ENCODE data around the gene ROCK2.
"Not testable (repeated sequence)": the region's sequence is repeated elsewhere in the genome, so short reads cannot be mapped to it uniquely, and the experiment has no call there.

ROCK2 gene

DNA sequence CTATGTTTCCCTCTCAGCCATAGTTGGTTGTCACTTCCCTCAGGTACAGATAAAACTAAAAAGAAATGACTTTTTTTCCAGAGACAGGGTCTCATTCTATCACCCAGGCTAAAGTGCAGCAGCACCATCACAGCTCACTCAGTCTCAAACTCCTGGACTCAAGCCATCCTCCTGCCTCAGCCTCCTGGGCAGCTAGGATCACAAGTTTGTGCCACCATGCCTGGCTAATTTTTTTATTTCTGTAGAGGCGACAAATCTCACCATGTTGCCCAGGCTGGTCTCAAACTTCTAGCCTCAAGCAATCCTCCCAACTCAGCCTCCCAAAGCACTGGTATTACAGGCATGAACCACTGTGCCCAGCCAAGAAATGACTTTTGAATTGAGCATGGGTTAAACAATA, 8.2 kb downstream of the ROCK2 start:
- peaks cover 61% of the 10 kb centered on the region for H3K9me3 Mint-ChIP-seq
- peaks cover 27% of the 10 kb centered on the region for H3K4me1 Mint-ChIP-seq
- H3K27me3 Mint-ChIP-seq (ENCODE audit: low read depth, poor library complexity), result no peaks in the 10 kb centered on the region
- TF ChIP-seq, protein P1, sequence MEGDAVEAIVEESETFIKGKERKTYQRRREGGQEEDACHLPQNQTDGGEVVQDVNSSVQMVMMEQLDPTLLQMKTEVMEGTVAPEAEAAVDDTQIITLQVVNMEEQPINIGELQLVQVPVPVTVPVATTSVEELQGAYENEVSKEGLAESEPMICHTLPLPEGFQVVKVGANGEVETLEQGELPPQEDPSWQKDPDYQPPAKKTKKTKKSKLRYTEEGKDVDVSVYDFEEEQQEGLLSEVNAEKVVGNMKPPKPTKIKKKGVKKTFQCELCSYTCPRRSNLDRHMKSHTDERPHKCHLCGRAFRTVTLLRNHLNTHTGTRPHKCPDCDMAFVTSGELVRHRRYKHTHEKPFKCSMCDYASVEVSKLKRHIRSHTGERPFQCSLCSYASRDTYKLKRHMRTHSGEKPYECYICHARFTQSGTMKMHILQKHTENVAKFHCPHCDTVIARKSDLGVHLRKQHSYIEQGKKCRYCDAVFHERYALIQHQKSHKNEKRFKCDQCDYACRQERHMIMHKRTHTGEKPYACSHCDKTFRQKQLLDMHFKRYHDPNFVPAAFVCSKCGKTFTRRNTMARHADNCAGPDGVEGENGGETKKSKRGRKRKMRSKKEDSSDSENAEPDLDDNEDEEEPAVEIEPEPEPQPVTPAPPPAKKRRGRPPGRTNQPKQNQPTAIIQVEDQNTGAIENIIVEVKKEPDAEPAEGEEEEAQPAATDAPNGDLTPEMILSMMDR (IDR thresholded peaks at IDR 0.05), result no peak
- DNase-seq, result no peak
- H3K27ac Mint-ChIP-seq, result no peak overlapping the region
- H3K4me3 Mint-ChIP-seq, result no peak overlapping the region
- H3K36me3 Mint-ChIP-seq (ENCODE audit: low read depth), result peaks cover 79% of the 10 kb centered on the region

DNA sequence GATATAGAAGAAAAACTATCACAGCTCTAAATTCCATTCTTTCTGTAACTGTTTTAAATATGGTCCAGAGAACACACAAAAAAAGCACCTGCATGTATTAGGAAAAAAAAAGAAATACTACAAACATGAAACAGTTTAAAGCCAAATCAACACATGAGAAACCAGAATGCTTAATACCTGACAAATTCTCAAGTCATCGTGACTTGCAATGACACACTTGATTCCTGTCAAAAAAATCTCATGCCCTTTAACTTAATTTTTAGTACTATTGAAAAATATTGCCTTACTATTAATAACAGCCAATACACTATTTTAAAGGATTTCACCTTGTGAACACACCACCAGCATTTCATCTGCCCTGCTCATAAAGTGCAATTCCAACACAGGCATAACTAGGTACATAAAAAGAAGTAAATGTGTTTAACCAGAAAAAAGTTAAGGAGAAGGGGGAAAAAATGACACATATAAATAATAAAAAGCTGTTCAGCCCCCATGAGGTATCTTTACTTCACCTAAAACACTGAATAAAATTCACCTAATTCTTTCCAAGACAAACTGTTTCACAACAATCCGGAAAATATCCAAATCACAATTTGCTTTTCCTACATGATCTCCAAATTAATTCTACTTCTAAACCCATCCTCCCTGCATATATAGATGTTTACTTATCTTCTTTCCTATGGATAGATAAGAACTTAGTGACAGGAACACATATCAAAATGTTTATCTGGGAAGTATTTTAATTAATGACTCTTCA, 10.8 kb downstream of the ROCK2 start:
- Mint-ChIP-seq H3K4me1 (peaks cover 1% of the 10 kb centered on the region), H3K27me3 (ENCODE audit: low read depth, poor library complexity) (no peaks in the 10 kb centered on the region)
- DNase-seq, result no peak

GRCh38 chr2:11332596-11332995, 11.8 kb downstream of the ROCK2 start:
- Mint-ChIP-seq H3K27ac (no peak overlapping the region), H3K27me3 (ENCODE audit: low read depth, poor library complexity) (no peaks in the 10 kb centered on the region), H3K36me3 (ENCODE audit: low read depth) (peaks cover 55% of the 10 kb centered on the region), H3K4me3 (no peak overlapping the region), H3K4me1 (no peaks in the 10 kb centered on the region), H3K9me3 (peaks cover 62% of the 10 kb centered on the region)
- no peak for DNase-seq
- TF ChIP-seq, protein P1 (IDR thresholded peaks at IDR 0.05), result no peak

More for the DNA sequence above, 10.8 kb downstream of the ROCK2 start:
- no peak overlapping the region for H3K4me3 Mint-ChIP-seq
- TF ChIP-seq, protein P1 (IDR thresholded peaks at IDR 0.05), result no peak
- H3K36me3 Mint-ChIP-seq (ENCODE audit: low read depth), result peaks cover 65% of the 10 kb centered on the region
- H3K27ac Mint-ChIP-seq, result peak overlapping the region; percentile 25
- H3K9me3 Mint-ChIP-seq, result peaks cover 68% of the 10 kb centered on the region

DNA sequence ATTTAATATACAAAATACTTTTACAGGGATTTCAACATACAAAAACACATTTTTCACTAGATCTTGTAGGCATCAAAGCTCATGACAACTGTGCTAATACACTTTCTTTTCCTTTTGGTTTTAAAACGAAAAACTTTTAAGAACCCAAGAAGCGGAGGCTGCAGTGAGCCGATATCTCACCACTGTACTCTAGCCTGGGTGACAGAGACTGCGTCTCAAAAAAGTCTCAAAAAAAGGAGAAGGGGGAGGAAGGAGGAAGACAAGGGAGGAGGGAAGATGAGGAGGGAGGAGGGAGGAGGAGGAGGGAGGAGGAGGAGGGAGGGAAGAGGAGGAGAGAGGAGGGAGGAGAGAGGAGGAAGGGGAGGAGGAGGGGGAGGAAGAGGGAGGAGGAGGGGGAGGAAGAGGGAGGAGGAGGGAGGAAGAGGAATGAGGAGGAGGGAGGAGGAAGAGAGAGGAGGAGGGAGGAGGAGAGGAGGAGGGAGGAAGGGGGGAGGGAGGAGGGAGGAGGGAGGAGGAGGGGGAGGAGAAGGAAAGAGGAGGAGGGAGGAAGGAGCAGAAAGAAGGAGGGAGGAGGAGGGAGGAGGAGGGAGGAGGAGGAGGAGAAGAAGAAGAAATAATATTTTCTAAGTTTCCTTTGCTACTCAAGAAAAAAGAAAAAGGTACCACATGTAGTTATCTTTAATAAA, 13.8 kb downstream of the ROCK2 start:
- H3K4me1 Mint-ChIP-seq, result no peaks in the 10 kb centered on the region
- H3K4me3 Mint-ChIP-seq, result no peak overlapping the region
- H3K9me3 Mint-ChIP-seq, result peaks cover 48% of the 10 kb centered on the region
- peaks cover 37% of the 10 kb centered on the region for H3K36me3 Mint-ChIP-seq (ENCODE audit: low read depth)
- H3K27ac Mint-ChIP-seq, result no peak overlapping the region
- TF ChIP-seq, protein P1 (IDR thresholded peaks at IDR 0.05), result no peak
- no peaks in the 10 kb centered on the region for H3K27me3 Mint-ChIP-seq (ENCODE audit: low read depth, poor library complexity)
- DNase-seq, result no peak

- H3K36me3 Mint-ChIP-seq (ENCODE audit: low read depth), result peaks cover 29% of the 10 kb centered on the region
- no peak for DNase-seq
- H3K27ac Mint-ChIP-seq, result no peak overlapping the region
- H3K27me3 Mint-ChIP-seq (ENCODE audit: low read depth, poor library complexity), result no peaks in the 10 kb centered on the region
- no peaks in the 10 kb centered on the region for H3K4me1 Mint-ChIP-seq
- peaks cover 44% of the 10 kb centered on the region for H3K9me3 Mint-ChIP-seq
- H3K4me3 Mint-ChIP-seq, result no peak overlapping the region
- TF ChIP-seq, protein P1 (IDR thresholded peaks at IDR 0.05), result no peak
These were observed 14.7 kb downstream of the ROCK2 start for GRCh38 chr2:11329776-11330175.

DNA sequence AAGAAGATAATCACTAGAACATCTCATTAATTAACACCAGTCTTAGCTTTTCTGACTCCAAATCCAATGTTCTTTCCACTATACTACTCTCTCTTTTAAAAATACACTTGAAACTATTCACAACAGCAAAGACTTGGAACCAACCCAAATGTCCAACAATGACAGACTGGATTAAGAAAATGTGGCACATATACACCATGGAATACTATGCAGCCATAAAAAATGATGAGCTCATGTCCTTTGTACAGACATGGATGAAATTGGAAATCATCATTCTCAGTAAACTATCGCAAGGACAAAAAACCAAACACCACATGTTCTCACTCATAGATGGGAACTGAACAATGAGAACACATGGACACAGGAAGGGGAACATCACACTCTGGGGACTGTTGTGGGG, 15.9 kb downstream of the ROCK2 start:
- Mint-ChIP-seq H3K9me3 (peaks cover 34% of the 10 kb centered on the region), H3K27ac (peak overlapping the region; percentile 24), H3K36me3 (ENCODE audit: low read depth) (peaks cover 26% of the 10 kb centered on the region)
- H3K4me3 Mint-ChIP-seq; H3K4me1 Mint-ChIP-seq; H3K27me3 Mint-ChIP-seq (ENCODE audit: low read depth, poor library complexity); DNase-seq: not testable (repeated sequence)

Data from nephron progenitor cell (in vitro differentiated cells).